Testis (tissue), 3 donors: ENCODE data around the gene KCNQ1. TPM values are rescaled to one million over a fixed set of nuclear protein-coding genes. Genes with fewer than 3 reads are reported as not detected.

Source experiments
- DNase-seq: peaks from one replicate; pipeline ENCODE4 v3.0.0-alpha.2; 2019
- H3K27ac ChIP-seq, 2 donors: fragments of 200-600 bp; sonication (generic); one replicate each; pipeline ENCODE4 v1.5.1; 2019
- H3K27me3 ChIP-seq: fragments of 200-600 bp; sonication (generic); one replicate; pipeline ENCODE4 v1.5.1; 2019
- H3K36me3 ChIP-seq: fragments of 200-600 bp; sonication (generic); one replicate; pipeline ENCODE4 v1.5.1; 2017; ENCODE audit warnings: low read depth; ENCODE audit errors: missing control alignments
- H3K4me1 ChIP-seq: fragments of 200-600 bp; sonication (generic); one replicate; pipeline ENCODE4 v1.5.1; 2019
- H3K4me3 ChIP-seq, 2 donors: fragments of 200-600 bp; sonication (generic); one replicate each; pipeline ENCODE4 v1.5.1; 2017 to 2019
- H3K9me3 ChIP-seq: fragments of 200-600 bp; sonication (generic); one replicate; pipeline ENCODE4 v1.5.1; 2017
- POLR2A ChIP-seq: fragments of 450-650 bp; IDR thresholded peaks from one replicate; pipeline ENCODE4 v1.6.1; 2017; ENCODE audit warnings: antibody characterized with exemption, mild to moderate bottlenecking, moderate library complexity
- WGBS, 2 donors: methylation state at CpG; one replicate each; pipeline ENCODE4 v1.1.5; 2018; 5-methylcytosine and 5-hydroxymethylcytosine counted together
- intact Hi-C: fragments of 100-400 bp; cut with DNase I; formaldehyde crosslinking; loops from one replicate; pipeline ENCODE4 v1.15.1; 2023; ENCODE audit warnings: low total_unique reads
- polyA plus RNA-seq: library from polyadenylated mRNA; stranded (reverse); fragments of 350-450 nt; fragmentation: Illumina TruSeq; extraction: RNeasy Lipid Tissue Mini Kit (QIAGEN cat#74804); gene quantifications from one replicate; pipeline ENCODE4 v1.2.3, GENCODE V29; 2014; ENCODE audit warnings: low read depth, low replicate concordance; ENCODE audit not compliant: insufficient read depth
- total RNA-seq, 2 donors: library from RNA; depleted of rRNA; stranded (reverse); fragments of >200 nt; gene quantifications; one replicate each; pipeline ENCODE4 v1.2.3, GENCODE V29; 2016
- TF ChIP-seq, protein P1 (sequence below), 3 experiments: fragments of 450-650 bp in 2 of 3; fragments of 200-600 bp in 1 of 3; sonication (generic) in 1 of 3; IDR thresholded peaks; one replicate each; pipeline ENCODE4 v1.5.1; 2016 to 2019; ENCODE audit warnings: antibody characterized with exemption in 3 of 3, mild to moderate bottlenecking in 2 of 3, moderate library complexity in 1 of 3

KCNQ1 gene
- total and polyA plus RNA-seq, 3 donors from 2014 or later = 6.0 to 24.2 (median 12.8) TPM

DNA sequence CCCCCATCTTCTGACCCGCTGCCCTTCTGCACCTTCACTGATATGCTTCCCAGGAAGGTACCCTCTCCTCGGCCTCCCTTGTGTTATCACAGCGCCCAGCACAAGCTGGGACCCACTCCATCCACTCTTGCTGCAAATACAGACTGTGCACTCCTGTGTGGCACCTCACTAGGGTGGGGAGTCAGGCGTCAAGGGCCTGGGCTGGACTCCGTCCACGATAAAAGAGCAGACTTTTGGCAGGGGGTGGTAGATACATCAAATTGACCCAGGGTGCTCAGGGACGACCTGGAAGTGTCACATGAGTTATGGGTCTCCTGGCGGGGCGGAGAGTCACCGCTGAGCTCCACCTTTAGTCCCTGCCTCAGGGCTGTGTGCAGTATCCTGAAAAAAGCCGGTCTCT lies 1.4 kb upstream of the KCNQ1 start:
- Histone ChIP-seq H3K9me3 (no peaks in the 10 kb centered on the region), H3K36me3 (no peaks in the 10 kb centered on the region), H3K27ac (no peak overlapping the region), H3K4me3 (no peak overlapping the region), H3K27me3 (no peaks in the 10 kb centered on the region), H3K4me1 (no peaks in the 10 kb centered on the region)
- WGBS, 2 donors = 52 to 57% methylated on average over 7 to 11 of the region's 11 CpGs
- DNase-seq = no peak
- intact Hi-C loops = no loop called here
- no peak for TF ChIP-seq POLR2A
- TF ChIP-seq, protein P1, sequence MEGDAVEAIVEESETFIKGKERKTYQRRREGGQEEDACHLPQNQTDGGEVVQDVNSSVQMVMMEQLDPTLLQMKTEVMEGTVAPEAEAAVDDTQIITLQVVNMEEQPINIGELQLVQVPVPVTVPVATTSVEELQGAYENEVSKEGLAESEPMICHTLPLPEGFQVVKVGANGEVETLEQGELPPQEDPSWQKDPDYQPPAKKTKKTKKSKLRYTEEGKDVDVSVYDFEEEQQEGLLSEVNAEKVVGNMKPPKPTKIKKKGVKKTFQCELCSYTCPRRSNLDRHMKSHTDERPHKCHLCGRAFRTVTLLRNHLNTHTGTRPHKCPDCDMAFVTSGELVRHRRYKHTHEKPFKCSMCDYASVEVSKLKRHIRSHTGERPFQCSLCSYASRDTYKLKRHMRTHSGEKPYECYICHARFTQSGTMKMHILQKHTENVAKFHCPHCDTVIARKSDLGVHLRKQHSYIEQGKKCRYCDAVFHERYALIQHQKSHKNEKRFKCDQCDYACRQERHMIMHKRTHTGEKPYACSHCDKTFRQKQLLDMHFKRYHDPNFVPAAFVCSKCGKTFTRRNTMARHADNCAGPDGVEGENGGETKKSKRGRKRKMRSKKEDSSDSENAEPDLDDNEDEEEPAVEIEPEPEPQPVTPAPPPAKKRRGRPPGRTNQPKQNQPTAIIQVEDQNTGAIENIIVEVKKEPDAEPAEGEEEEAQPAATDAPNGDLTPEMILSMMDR (IDR thresholded peaks at IDR 0.05) = no peak

DNA sequence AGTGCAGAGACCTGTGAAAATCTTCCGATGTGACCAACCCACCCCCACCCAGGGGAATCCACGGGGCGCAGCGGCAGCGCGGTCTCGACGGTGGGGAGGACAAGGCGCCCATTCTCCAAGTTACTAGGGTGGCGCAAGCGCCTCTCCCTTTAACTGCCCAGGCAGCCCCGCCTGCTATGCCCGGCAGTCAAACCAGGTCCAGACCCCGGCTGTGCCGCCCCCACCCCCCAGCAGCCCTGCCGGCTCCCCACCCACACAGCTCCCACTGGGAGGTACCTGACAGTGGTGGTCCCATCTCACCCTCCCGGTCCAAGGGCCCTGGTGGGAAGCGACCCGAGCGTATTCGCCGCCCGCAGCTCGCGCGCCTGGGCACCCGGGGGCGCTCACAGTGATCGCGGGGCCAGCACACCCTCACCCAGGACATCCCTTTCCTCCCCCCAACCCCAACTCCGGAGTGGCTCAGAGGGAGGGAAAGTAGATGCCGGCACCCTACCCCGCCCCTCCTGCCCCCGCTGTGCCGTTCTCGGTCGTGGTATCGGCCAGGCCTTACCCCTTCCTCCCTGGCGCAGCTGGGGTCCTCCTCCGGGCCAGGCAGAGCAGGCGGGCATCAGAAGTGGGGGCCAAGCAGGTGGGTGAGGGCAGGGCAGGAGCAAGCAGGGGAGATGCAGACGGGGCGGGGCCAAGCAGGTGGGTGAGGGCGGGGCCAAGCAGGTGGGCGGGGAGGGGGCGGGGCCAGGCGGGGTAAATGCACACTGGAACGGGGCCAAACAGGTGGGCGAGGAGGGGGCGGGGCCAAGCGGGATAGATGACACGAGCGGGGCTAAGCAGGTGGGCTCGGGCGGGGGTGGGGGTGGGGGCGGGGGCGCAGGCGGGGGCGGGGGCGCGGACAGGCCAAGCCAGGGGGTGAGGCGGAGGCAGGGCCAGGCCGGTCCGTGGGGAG lies 657 bp upstream of the KCNQ1 start, which contains the start of gene TRPM5:
Gene TRPM5, minus strand, starts transcription at position 634 of the 940 bp plus-strand sequence. CDS start 21,478 bp downstream, outside the sequence.
- WGBS, 2 donors = 8% methylated on average over 44 of the region's 64 CpGs; no CpG with 5 or more reads in 1 of the 2 donors
- H3K9me3 ChIP-seq = no peaks in the 10 kb centered on the region
- intact Hi-C loops = no loop called here
- peak within 1 kb of the TSS; percentile 36 to 41 for H3K4me3 ChIP-seq
- no peaks in the 10 kb centered on the region for H3K4me1 ChIP-seq
- H3K27ac ChIP-seq = no peak within 1 kb of the TSS
- DNase-seq = peak; percentile 70
- no peaks in the 10 kb centered on the region for H3K27me3 ChIP-seq
- TF ChIP-seq POLR2A = no peak
- TF ChIP-seq, protein P1 (IDR thresholded peaks at IDR 0.05) = no peak
- no peaks in the 10 kb centered on the region for H3K36me3 ChIP-seq

DNA sequence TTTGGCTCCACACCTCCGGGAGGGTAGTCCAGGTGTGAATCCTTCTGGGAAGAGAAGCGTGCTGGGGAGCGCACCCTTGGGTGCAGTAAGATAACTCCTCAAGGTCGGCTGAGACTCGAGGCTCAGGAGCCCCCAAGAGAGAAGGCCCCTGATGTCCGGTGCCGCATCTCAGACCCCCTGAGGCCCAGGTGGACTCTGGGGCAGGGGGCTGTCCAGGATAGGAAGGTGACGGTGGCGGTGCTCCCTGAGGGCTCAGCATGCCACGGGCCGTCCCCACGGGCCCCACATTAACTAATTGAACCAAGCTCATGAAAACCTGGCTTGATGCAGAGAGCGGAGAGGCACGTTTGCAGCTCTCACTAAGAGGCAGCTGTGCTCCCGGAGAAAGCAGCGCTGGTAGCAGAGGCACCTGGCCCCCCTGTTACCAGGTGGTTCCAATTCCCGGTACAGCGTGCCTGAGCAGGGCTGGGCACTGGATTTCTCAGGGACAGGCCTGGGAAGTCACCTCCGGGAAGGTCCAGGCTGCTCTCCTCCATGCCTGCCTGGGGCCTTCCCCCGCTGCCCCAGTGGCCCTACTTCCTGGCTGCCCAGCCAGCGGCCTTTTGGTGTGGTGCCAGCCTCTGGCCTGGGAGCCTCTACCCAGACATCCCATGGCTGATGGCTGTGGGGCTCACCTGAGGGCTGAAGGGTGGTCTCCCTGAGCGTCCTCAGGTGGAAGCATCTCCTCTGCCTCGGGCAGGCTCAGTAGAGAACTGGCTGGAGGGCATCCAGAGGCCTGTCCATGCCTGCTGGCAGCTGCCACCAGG lies 1.1 kb downstream of the KCNQ1 start:
- no peaks in the 10 kb centered on the region for H3K27me3 ChIP-seq
- no peak overlapping the region for H3K27ac ChIP-seq
- no peak for DNase-seq
- peak overlapping the region in 1 of 2 donors; percentile 41 for H3K4me3 ChIP-seq
- H3K9me3 ChIP-seq = no peaks in the 10 kb centered on the region
- H3K4me1 ChIP-seq = peaks cover 6% of the 10 kb centered on the region
- no peaks in the 10 kb centered on the region for H3K36me3 ChIP-seq
- TF ChIP-seq, protein P1 (IDR thresholded peaks at IDR 0.05) = no peak
- TF ChIP-seq POLR2A = no peak
- intact Hi-C loops = no loop called here
- WGBS, 2 donors = 39 to 60% methylated on average over 1 to 23 of the region's 23 CpGs

DNA sequence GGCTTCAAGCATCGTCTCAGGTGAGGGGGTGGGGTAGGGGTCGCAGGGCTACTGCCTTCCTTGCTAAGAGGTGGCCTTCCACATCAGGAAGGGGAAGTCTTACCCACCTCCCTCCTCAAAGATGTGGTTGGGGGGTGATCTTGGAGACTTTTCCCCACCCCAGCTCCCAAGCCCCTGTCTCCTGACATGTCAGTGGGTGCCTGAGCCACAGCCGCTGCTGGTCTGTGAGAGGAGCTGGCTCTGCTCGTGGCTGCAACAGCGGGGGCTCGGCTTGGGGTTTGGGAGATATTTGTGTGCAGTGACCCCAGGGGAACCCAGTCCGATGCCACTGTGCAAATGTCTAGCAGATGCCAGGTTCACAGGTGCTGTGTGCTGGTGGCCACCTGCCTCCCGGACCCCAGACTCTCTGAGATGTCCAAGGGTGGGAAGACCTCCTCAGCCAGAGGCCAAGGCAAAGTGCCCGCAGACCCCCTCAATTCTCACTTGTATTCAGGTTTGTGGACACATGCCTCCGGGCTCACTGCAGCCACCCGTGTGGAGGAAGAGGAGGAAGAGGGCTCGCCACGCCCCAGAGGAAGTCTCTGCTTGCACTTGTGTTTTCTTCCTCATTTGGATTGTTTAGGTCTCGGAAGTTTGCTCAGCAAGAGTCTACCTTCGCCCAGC lies 1.9 kb downstream of the KCNQ1 start:
- H3K27me3 ChIP-seq = no peaks in the 10 kb centered on the region

More for the DNA sequence above, 1.9 kb downstream of the KCNQ1 start:
- DNase-seq = no peak
- intact Hi-C loops = no loop called here
- 78 to 84% methylated on average over 7 to 15 of the region's 15 CpGs for WGBS, 2 donors
- Histone ChIP-seq H3K9me3 (no peaks in the 10 kb centered on the region), H3K27ac (no peak overlapping the region), H3K4me1 (peaks cover 6% of the 10 kb centered on the region), H3K36me3 (no peaks in the 10 kb centered on the region), H3K4me3 (no peak overlapping the region)
- TF ChIP-seq POLR2A = no peak
